Vagina (tissue), 2 donors: ENCODE measurements around the gene DNLZ. TPM values are rescaled to one million over a fixed set of nuclear protein-coding genes. Genes with fewer than 3 reads are reported as not detected.

Experiments used
- DNase-seq, 2 donors: peaks; one replicate each; pipeline ENCODE4 v3.0.0-alpha.2; 2017; ENCODE audit errors: extremely low spot score in 2 of 2
- H3K27ac ChIP-seq: fragments of 200-600 bp; sonication (generic); one replicate; pipeline ENCODE4 v1.5.1; 2019
- H3K27me3 ChIP-seq: fragments of 200-600 bp; sonication (generic); one replicate; pipeline ENCODE4 v1.5.1; 2019
- H3K36me3 ChIP-seq, 2 donors: fragments of 200-600 bp; sonication (generic); one replicate each; pipeline ENCODE4 v1.5.1; 2017 to 2019
- H3K4me1 ChIP-seq: fragments of 200-600 bp; sonication (generic); one replicate; pipeline ENCODE4 v1.5.1; 2019
- H3K4me3 ChIP-seq, 2 donors: fragments of 200-600 bp; sonication (generic); 1 replicate in 1 of 2; 2 replicates in 1 of 2; pipeline ENCODE4 v1.5.1; 2016 to 2019
- H3K9me3 ChIP-seq: fragments of 200-600 bp; sonication (generic); one replicate; pipeline ENCODE4 v1.5.1; 2019
- CTCF ChIP-seq, 3 experiments: fragments of 450-650 bp in 2 of 3; fragments of 200-600 bp in 1 of 3; sonication (generic) in 1 of 3; IDR thresholded peaks; one replicate each; pipeline ENCODE4 v1.5.1; 2017 to 2019; ENCODE audit warnings: antibody characterized with exemption in 3 of 3, mild to moderate bottlenecking in 2 of 3, moderate library complexity in 2 of 3
- POLR2A ChIP-seq, 2 donors: fragments of 450-650 bp; IDR thresholded peaks; one replicate each; pipeline ENCODE4 v1.6.1; 2017; ENCODE audit warnings: antibody characterized with exemption in 2 of 2, mild to moderate bottlenecking in 2 of 2, moderate library complexity in 2 of 2
- POLR2AphosphoS5 ChIP-seq, 2 donors: sonication (generic); formaldehyde crosslinking; IDR thresholded peaks; one replicate each; pipeline ENCODE4 v1.9.0; 2017; ENCODE audit warnings: antibody characterized with exemption in 2 of 2, mild to moderate bottlenecking in 2 of 2, low read depth in 1 of 2; ENCODE audit not compliant: insufficient read depth in 1 of 2
- intact Hi-C: fragments of 100-400 bp; cut with DNase I; formaldehyde crosslinking; loops from one replicate; pipeline ENCODE4 v1.15.1; 2023
- total RNA-seq: library from RNA; depleted of rRNA; stranded (reverse); fragments of >200 nt; gene quantifications from one replicate; pipeline ENCODE4 v1.2.3, GENCODE V29; 2016

DNLZ gene
- total RNA-seq, 1 donor from 2014 or later, result 25.0 TPM

DNA sequence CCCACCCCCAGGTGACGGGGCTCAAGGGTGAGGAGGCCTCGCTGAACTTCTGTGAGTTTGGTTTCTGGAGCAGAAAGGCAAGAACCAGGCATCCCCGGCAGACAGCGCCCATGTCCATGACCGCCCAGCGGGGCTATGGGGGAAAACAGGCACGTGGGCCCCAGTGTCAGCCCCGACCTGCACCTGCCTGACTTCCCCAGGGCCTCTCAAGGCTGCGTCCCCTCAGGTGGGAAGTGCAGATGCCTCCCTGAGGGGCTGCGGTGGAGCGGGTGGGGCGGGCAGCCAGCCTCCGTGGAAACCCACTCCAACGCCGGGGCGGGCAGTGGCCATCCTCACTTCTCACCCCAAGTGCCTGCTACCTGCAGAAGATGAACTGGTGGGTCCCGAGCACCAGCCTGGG is 16.8 kb upstream of the DNLZ start:
- H3K4me3 ChIP-seq, result no peak overlapping the region
- no peak for TF ChIP-seq POLR2A (IDR thresholded peaks at IDR 0.05)
- no peak for TF ChIP-seq POLR2AphosphoS5 (IDR thresholded peaks at IDR 0.05; ENCODE audit: insufficient read depth in 1 of 2, low read depth in 1 of 2)
- no peak for TF ChIP-seq CTCF (IDR thresholded peaks at IDR 0.05)
- intact Hi-C loops, result no loop called here
- no peaks in the 10 kb centered on the region for H3K9me3 ChIP-seq
- no peaks in the 10 kb centered on the region for H3K4me1 ChIP-seq
- peaks cover 0 to 54% of the 10 kb centered on the region in 2 donors for H3K36me3 ChIP-seq
- no peaks in the 10 kb centered on the region for H3K27me3 ChIP-seq
- H3K27ac ChIP-seq, result no peak overlapping the region
- DNase-seq, result no peak

DNA sequence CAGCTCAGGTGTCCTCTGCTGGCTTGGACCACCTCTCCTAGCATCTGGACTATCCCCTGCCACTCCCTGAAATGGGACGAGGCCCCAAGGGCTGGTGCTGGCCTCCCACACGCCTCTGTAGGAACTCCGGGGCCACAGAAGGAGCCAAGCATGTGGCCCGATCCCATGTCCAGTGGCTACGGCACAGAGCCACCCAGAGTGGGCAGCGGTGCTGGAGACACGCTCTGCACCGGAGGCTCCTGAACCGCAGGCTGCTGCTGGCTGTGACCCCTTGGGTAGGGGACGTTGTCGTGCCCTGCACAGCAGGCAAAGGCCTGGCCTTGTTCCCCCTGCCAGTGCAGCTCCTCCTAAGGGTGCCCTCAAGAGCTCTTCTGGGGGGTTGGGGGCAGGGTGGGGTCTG is 16.3 kb upstream of the DNLZ start:
- no peaks in the 10 kb centered on the region for H3K9me3 ChIP-seq
- no peak for DNase-seq
- H3K27ac ChIP-seq, result no peak overlapping the region
- H3K4me3 ChIP-seq, result no peak overlapping the region
- intact Hi-C loops, result no loop called here
- no peaks in the 10 kb centered on the region for H3K4me1 ChIP-seq
- H3K36me3 ChIP-seq, result peaks cover 0 to 51% of the 10 kb centered on the region in 2 donors
- TF ChIP-seq CTCF (IDR thresholded peaks at IDR 0.05), result no peak
- TF ChIP-seq POLR2AphosphoS5 (IDR thresholded peaks at IDR 0.05; ENCODE audit: insufficient read depth in 1 of 2, low read depth in 1 of 2), result no peak
- TF ChIP-seq POLR2A (IDR thresholded peaks at IDR 0.05), result no peak
- H3K27me3 ChIP-seq, result no peaks in the 10 kb centered on the region

- H3K27me3 ChIP-seq, result no peaks in the 10 kb centered on the region
- peaks cover 0 to 46% of the 10 kb centered on the region in 2 donors for H3K36me3 ChIP-seq
- no peaks in the 10 kb centered on the region for H3K9me3 ChIP-seq
- intact Hi-C loops, result no loop called here
- TF ChIP-seq CTCF (IDR thresholded peaks at IDR 0.05) (no peak), POLR2A (IDR thresholded peaks at IDR 0.05) (no peak), POLR2AphosphoS5 (IDR thresholded peaks at IDR 0.05; ENCODE audit: insufficient read depth in 1 of 2, low read depth in 1 of 2) (no peak)
- DNase-seq, result no peak
- no peak overlapping the region for H3K4me3 ChIP-seq
- no peak overlapping the region for H3K27ac ChIP-seq
- H3K4me1 ChIP-seq, result no peaks in the 10 kb centered on the region
Observed at GRCh38 chr9:136379401-136379800, 15.9 kb upstream of the DNLZ start.

DNA sequence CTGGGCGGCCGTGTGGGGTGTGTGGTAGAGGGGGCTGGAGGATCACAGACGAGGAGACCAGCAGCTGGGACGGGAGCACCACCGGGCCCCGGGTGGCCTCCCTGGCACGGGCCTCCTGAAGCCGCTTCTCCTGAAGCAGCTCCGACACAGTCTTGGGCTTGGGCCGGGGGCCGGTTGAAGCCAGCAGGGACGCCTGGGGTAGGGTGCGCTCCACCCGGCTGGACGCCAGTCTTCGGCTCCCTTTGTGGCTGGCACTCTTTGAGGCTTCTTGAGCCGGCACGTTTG is 15.4 kb upstream of the DNLZ start:
- TF ChIP-seq POLR2AphosphoS5 (IDR thresholded peaks at IDR 0.05; ENCODE audit: insufficient read depth in 1 of 2, low read depth in 1 of 2) (no peak), CTCF (IDR thresholded peaks at IDR 0.05) (no peak), POLR2A (IDR thresholded peaks at IDR 0.05) (no peak)

GRCh38 chr9:136378170-136379002 is 14.8 kb upstream of the DNLZ start:
- H3K4me1 ChIP-seq, result peaks cover 4% of the 10 kb centered on the region
- no peak for TF ChIP-seq POLR2AphosphoS5 (IDR thresholded peaks at IDR 0.05; ENCODE audit: insufficient read depth in 1 of 2, low read depth in 1 of 2)
- no peak for TF ChIP-seq CTCF (IDR thresholded peaks at IDR 0.05)
- TF ChIP-seq POLR2A (IDR thresholded peaks at IDR 0.05), result no peak

More for the DNA sequence above, 15.4 kb upstream of the DNLZ start:
- H3K4me1 ChIP-seq, result no peaks in the 10 kb centered on the region
- H3K27ac ChIP-seq, result no peak overlapping the region
- H3K27me3 ChIP-seq, result no peaks in the 10 kb centered on the region
- no peak for DNase-seq
- H3K36me3 ChIP-seq, result peaks cover 0 to 41% of the 10 kb centered on the region in 2 donors
- intact Hi-C loops, result no loop called here
- no peak overlapping the region for H3K4me3 ChIP-seq
- no peaks in the 10 kb centered on the region for H3K9me3 ChIP-seq

More at GRCh38 chr9:136378170-136379002, 14.8 kb upstream of the DNLZ start:
- intact Hi-C loops, result no loop called here
- no peak for DNase-seq
- Histone ChIP-seq H3K36me3 (peaks cover 0 to 36% of the 10 kb centered on the region in 2 donors), H3K4me3 (no peak overlapping the region), H3K9me3 (no peaks in the 10 kb centered on the region), H3K27me3 (no peaks in the 10 kb centered on the region), H3K27ac (no peak overlapping the region)
